ENCODE data around the gene CTDSP2. TPM values are rescaled to one million over a fixed set of nuclear protein-coding genes. Genes with fewer than 3 reads are reported as not detected.

Gene CTDSP2
- total RNA-seq, 1 donor from 2014 or later, result 82.6 TPM

DNA sequence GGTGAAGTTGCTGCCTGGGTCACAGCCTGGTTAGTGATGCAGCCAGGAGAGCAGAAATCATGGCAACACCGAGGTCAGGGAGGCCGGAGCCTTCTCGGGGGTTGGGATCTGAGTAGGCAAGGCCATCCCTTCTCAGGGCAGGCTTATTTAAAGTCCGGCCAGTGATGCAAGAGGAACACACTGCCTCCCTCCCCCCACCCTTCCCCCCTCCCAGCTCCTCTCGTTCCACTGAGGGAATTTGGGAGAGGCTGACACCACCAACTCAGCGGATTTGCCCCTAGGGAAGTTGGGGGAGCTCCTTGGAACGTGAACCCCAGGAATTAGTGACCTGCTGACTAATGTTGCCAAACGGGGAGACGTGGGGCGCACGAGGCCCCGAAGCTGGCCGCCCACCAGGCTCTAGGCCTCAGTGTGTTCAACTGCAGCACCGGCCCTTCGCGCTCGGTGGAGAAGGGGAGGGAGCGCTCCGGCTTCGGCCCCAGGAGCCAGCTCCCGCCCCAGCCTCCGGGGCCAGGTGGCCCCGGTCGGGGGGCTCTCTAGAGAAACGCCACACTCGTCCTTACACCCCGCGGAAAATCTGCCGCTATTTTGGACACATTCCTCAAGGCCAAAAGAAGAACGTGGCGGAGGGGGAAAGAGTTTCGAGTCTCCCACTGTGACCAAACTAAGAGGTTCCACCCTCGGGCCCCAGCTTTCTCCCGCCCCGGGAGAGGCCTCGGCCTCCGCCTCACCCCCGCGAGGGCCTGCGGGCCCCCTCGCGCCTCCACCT is 1.6 kb downstream of the CTDSP2 start:
- H3K36me3 ChIP-seq, result peaks cover 8% of the 10 kb centered on the region
- peak overlapping the region; percentile 95 for H3K4me3 ChIP-seq
- peak overlapping the region; percentile 100 for H3K27ac ChIP-seq (replicated peaks)
- intact Hi-C loops (cut with micrococcal nuclease), result no loop called here
- TF ChIP-seq, protein P1, sequence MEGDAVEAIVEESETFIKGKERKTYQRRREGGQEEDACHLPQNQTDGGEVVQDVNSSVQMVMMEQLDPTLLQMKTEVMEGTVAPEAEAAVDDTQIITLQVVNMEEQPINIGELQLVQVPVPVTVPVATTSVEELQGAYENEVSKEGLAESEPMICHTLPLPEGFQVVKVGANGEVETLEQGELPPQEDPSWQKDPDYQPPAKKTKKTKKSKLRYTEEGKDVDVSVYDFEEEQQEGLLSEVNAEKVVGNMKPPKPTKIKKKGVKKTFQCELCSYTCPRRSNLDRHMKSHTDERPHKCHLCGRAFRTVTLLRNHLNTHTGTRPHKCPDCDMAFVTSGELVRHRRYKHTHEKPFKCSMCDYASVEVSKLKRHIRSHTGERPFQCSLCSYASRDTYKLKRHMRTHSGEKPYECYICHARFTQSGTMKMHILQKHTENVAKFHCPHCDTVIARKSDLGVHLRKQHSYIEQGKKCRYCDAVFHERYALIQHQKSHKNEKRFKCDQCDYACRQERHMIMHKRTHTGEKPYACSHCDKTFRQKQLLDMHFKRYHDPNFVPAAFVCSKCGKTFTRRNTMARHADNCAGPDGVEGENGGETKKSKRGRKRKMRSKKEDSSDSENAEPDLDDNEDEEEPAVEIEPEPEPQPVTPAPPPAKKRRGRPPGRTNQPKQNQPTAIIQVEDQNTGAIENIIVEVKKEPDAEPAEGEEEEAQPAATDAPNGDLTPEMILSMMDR (IDR thresholded peaks at IDR 0.05; ENCODE audit: borderline replicate concordance), result no peak
- H3K9me3 ChIP-seq (replicated peaks), result no peaks in the 10 kb centered on the region
- H3K4me1 ChIP-seq, result peaks cover 73% of the 10 kb centered on the region
- peak; percentile 70 for DNase-seq
- H3K27me3 ChIP-seq (ENCODE audit: low read depth), result no peaks in the 10 kb centered on the region

DNA sequence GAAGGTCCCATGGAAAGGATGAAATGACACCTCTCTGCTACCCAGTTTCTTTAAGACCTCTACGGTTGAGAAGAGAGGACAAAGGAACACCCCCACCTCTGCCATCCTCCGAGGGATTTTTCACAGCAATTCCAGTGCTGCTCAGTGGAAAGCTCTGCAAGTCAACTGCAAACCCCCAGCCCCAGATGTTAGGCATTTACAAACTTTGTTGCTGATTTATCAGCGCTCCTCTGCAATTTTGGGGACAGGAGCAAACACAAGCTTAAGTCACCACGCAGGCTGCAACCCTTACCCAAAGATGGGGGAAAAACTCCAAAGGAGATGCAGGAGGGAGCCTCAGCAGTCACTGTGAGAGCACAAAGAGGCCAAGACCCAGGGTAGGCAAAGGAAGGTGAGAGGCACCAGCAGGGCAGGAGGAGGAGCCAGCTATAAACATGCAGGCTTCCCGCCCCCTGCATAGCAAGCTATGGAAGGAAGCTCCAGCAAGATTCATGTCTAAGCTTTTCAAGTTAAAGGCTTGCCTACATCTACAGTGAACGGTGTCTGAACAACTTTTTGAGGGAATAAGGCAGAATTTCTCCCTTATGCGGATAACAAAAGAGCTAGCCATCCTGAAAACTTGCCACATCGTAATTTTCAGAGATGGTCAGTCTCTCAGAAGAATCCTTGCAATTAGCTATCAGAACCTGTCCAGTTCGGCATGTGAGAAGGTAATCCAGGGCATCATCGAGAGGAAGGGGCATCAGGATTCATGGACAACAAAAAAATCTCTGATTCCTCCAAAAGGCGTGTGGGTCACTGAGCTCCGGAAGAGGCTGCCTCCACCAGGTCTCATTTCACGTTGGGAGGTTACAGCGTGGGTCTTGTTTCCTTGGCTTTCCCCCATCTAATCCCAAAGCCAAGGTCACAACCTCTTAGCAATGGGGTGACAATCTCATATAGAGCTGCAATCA is 3.9 kb downstream of the CTDSP2 start:
- DNase-seq, result no peak
- no peaks in the 10 kb centered on the region for H3K9me3 ChIP-seq (replicated peaks)
- peaks cover 8% of the 10 kb centered on the region for H3K36me3 ChIP-seq
- H3K27me3 ChIP-seq (ENCODE audit: low read depth), result no peaks in the 10 kb centered on the region
- TF ChIP-seq, protein P1 (IDR thresholded peaks at IDR 0.05; ENCODE audit: borderline replicate concordance), result no peak
- intact Hi-C loops (cut with micrococcal nuclease), result no loop called here
- peak overlapping the region; percentile 100 for H3K27ac ChIP-seq (replicated peaks)
- H3K4me3 ChIP-seq, result peak overlapping the region; percentile 95
- H3K4me1 ChIP-seq, result peaks cover 96% of the 10 kb centered on the region

DNA sequence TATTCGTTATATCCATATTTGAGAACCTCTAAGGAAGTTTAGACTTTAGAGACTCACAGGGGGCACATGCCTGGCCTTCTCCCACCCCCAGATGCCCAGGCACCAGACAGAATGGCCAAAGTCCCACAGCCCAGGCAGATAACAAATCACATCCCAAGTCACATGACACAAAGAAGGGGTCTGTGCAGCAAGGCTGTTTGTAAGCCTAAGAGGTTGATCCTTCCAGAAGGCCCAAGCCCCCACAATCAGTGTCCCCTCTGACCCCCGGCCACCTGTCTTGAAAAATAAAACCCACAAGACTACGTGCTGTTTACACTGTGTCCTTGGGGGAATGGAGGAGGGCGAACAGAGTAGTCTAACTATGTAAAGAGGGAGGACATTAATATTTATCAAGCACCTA is 5.1 kb downstream of the CTDSP2 start:
- H3K4me3 ChIP-seq, result peak overlapping the region; percentile 95
- H3K4me1 ChIP-seq, result peaks cover 98% of the 10 kb centered on the region
- no peaks in the 10 kb centered on the region for H3K27me3 ChIP-seq (ENCODE audit: low read depth)
- no peak for DNase-seq
- intact Hi-C loops (cut with micrococcal nuclease), result no loop called here
- H3K27ac ChIP-seq (replicated peaks), result peak overlapping the region; percentile 100
- peaks cover 8% of the 10 kb centered on the region for H3K36me3 ChIP-seq
- TF ChIP-seq, protein P1 (IDR thresholded peaks at IDR 0.05; ENCODE audit: borderline replicate concordance), result no peak
- no peaks in the 10 kb centered on the region for H3K9me3 ChIP-seq (replicated peaks)

DNA sequence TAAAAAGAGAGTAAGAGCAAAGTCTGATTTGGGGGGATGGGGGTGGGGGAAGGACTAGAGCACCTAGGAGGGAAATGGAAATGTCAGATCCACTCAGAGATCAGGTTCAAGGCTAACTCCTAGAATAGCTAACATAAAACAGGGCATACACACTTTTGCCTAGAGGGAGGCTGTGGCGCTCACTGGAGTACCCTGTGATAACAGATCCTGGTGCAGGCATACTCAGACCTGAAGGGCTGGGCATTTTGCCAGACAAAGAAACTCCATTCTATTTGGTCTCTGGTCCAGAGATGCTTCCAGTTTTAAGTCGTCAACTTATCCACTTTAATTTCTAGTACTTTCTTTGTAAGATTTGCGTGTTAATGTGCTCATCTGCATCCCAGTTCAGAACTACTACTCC is 5.8 kb downstream of the CTDSP2 start:
- Histone ChIP-seq H3K4me3 (peak overlapping the region; percentile 95), H3K27ac (replicated peaks) (peak overlapping the region; percentile 100), H3K27me3 (ENCODE audit: low read depth) (no peaks in the 10 kb centered on the region), H3K36me3 (peaks cover 8% of the 10 kb centered on the region), H3K4me1 (peaks cover 98% of the 10 kb centered on the region), H3K9me3 (replicated peaks) (no peaks in the 10 kb centered on the region)
- TF ChIP-seq, protein P1 (IDR thresholded peaks at IDR 0.05; ENCODE audit: borderline replicate concordance), result no peak
- DNase-seq, result no peak
- intact Hi-C loops (cut with micrococcal nuclease), result no loop called here

DNA sequence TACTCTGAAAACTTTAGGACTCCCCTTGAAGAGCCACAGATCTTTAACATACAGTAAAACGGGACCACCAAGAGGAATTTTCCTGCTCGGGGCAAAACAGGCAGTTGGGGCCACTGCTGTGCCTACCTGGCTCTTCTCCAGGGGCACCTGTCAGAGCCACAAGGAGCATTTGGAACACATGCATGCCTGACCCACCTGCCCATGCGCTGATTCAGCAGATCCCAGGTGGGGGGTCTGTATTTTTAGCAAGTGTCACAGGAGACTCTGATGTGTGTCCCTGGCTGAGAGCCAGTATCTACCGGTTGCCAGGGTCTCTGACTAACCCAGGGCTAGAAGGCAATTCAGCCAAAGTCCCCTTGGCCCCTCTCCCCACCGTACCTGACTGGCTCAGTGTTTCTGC is 6.5 kb downstream of the CTDSP2 start:
- H3K27me3 ChIP-seq (ENCODE audit: low read depth), result no peaks in the 10 kb centered on the region
- intact Hi-C loops (cut with micrococcal nuclease), result no loop called here
- H3K27ac ChIP-seq (replicated peaks), result peak overlapping the region; percentile 100
- no peak for DNase-seq
- H3K9me3 ChIP-seq (replicated peaks), result no peaks in the 10 kb centered on the region
- H3K4me3 ChIP-seq, result peak overlapping the region; percentile 95
- peaks cover 98% of the 10 kb centered on the region for H3K4me1 ChIP-seq
- TF ChIP-seq, protein P1 (IDR thresholded peaks at IDR 0.05; ENCODE audit: borderline replicate concordance), result no peak
- H3K36me3 ChIP-seq, result peaks cover 8% of the 10 kb centered on the region
